Epithelial cell of prostate (primary cell): ENCODE results near the gene ABCB6.
"Not testable (repeated sequence)": the region's sequence is repeated elsewhere in the genome, so short reads cannot be mapped to it uniquely, and the experiment has no call there.

Experiments
- DNase-seq: peaks from one replicate; pipeline ENCODE4 v3.0.0-alpha.2; 2011; ENCODE audit warnings: low read depth, low spot score
- H3K27ac ChIP-seq: fragments of 450-650 bp; 2 replicates; pipeline ENCODE4 v1.5.1; 2017; ENCODE audit warnings: mild to moderate bottlenecking

ABCB6 gene

DNA sequence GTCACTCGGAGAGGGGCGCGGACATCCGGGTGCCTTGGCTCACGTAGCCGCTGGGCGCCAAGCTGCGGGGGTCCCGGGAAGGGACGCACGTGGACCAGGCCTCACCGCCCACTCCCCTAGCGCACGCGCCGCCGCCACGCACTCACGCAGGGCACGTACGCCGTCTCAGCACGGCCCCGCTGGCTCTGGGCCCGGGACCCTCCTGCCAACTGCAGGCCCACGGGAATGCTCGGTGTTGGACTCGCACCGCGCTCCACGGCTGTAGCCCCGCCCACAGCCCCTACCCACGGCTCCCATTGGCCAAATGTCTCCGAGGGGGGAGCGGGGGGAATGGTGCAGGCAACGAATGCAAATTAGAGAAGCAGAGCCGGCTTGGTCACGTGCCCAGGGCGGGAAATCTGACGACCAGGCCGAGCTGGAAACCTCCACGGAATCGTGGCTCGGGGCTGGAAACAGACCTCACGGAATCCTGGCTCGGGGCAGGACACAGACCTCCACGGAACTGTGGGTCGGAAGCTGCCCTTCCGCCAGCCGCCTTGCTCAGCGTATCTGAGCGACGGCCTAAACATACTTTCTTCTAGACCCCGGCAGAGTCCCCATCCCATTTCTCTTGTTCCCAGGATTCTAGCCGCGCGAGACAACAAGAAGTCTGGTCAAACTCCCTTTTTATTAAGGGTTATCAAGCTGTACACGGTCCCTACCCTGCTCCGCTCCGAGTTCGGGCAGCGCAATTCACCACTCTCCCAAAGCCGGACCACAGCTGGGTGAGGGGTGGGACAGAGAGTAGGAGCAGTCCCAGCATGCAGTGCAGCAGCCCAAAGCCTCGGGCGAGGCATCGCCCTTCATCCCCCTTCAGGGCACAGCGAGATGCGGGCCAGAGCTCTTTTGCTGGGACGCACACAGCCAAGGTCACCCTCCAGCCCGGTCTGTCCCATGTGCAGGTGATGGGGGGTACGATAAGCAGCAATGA is at the start of gene ABCB6:
ABCB6 (minus strand) TSS at position 227 of the 970 bp plus-strand sequence. CDS start 285 bp downstream, outside the sequence.
- H3K27ac ChIP-seq, result peak within 1 kb of the TSS; percentile 83
- DNase-seq, result peak; percentile 14

- DNase-seq, result no peak
- no peak overlapping the region for H3K27ac ChIP-seq
Observed at GRCh38 chr2:219268294-219268693, 49.5 kb upstream of the ABCB6 start.

- no peak overlapping the region for H3K27ac ChIP-seq
- no peak for DNase-seq
Observed at GRCh38 chr2:219266886-219267285, 48.1 kb upstream of the ABCB6 start.

- no peak for DNase-seq
Observed at GRCh38 chr2:219266232-219266631, 47.5 kb upstream of the ABCB6 start.

GRCh38 chr2:219261024-219261855 is 42.5 kb upstream of the ABCB6 start:
- no peak overlapping the region for H3K27ac ChIP-seq
- no peak for DNase-seq

More at GRCh38 chr2:219266232-219266631, 47.5 kb upstream of the ABCB6 start:
- H3K27ac ChIP-seq, result no peak overlapping the region

GRCh38 chr2:219258942-219259341 is 40.2 kb upstream of the ABCB6 start:
- DNase-seq, H3K27ac ChIP-seq: not testable (repeated sequence)

DNA sequence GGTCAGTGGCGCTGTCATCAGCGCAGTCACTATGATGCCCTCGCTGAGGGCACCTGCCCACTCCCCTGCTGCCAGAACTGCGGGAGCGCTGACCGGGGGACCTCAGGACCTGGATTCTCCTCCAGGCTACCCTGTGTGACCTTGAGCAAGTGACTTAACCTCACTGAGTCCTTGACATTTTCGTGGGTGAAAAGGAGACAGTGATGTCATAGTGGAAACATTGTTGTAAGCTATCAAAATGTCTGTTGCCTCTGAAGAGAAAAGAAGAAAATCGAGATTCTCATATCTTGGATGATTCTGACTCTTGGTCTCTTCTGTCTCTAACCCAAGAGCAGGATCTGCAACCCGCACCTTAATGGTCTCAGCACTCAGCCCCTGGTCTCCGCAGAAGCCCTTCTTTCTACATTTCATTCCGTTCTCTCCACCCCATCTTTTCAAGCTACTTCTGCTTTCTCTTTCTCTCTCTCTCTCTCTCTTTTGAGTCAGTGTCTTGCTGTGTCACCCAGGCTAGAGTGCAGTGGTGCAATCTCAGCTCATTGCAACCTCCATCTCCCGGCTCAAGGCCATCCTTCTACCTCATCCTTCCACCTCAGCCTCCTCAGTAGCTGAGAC is 35.9 kb upstream of the ABCB6 start:
- peak overlapping the region; percentile 99 for H3K27ac ChIP-seq
- no peak for DNase-seq

DNA sequence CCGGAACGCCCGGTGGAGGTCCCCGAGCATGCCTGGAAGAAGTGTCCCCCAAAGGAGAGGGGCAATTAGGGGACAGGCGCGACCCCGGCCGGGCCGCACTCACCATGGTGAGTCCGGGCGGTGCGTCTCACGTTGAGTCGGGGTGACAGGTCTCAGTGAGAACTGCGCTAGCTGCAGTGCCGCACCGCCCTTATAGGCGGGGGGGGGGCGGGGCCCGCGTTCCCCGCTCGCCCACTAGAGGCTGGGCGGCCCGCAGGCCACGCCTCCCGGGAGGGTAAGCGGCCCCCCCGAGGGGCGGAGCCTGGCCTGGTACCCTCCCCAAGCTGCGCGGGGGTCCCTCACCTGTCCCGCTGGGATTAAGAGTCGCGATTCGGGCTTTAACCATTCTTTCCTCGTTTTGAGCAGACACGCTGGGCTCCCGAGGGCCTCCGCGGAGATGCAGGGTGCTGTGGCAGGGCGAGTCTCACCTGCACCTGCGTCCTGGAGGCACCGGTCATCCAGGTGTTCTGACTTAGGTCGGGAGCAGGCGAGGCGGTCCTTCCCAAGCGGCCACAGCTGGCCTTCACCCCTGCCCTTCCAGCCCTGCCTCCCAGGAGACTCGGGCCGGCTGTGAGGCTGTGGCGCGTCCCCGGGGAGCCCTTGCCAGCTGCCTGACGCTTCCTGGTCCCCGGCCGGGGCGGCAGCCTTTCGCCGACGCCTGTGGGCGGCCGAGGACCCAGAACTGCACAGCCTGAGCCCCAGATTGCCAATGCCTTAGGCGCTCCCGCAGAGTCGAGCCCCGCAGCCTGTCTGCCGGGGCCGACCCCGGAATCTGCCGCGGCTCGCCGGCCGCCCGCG is 35.2 kb upstream of the ABCB6 start, which contains the start of gene TUBA4A:
TUBA4A (minus strand) TSS at position 166 of the 837 bp plus-strand sequence; CDS start at position 106, 60 bp downstream.
- peak within 1 kb of the TSS; percentile 99 for H3K27ac ChIP-seq

DNA sequence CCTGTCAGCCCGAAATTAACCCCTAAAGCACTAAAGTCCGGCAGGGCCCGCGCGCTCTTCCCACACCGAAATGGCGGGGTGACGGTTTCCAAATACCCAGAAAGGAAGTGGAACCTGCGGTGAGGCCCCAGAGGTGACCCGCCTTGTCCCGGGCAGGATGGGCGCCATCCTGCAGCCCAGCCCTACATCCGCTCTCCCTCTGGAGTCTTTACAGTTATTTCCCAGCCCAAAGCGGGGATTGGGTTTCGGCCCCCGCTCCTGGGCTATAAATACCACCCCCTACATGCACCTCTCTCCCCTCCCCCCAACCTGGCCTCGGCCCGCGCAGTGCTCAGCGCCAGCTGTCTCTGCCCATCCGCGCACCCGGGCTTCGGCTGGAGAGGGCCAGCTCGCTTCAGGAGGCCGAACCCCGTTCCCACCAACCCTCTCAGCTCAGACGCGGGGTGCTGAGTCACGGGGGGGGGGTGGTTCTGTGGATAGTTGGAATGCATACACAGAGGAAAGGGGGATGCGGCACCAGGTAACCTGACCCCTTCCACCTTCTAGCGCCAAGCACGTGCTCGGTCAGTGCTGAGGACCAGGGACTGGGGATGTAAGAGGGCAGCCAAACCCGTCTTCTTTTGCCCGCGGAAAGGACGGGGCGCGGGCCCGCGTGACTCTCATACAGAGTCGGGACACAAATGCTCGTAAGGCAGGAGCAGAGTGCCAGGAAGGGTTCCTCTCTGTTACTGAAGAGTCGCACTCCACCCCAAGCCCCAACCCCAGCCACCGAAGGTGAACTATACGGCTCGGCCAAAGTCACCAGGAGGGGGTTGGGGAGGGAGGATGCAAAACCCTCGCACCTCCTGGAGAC is 34.4 kb upstream of the ABCB6 start, which contains the start of gene TUBA4B:
TUBA4B (plus strand) TSS at position 344 of the 853 bp plus-strand sequence; CDS start at position 509, 165 bp downstream.
- no peak for DNase-seq
- H3K27ac ChIP-seq, result peak within 1 kb of the TSS; percentile 99

More for the DNA sequence above, 35.2 kb upstream of the ABCB6 start, which contains the start of gene TUBA4A:
- no peak for DNase-seq

DNA sequence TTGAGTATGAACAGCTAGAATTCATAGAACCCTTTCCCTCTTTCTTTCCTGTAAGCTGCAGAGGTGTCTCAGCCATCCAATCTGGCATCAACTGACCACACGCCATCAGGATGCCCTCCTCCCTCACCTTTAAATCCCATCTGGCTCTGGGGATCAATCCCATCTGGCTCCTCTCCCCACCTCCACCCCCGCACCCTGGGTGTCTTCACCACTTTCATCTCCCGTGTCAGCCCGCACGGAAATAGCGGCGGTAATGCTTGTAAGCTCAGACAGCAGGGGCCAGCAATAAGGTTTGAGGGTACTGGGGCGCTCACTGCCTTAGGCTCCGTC is 33.8 kb upstream of the ABCB6 start:
- no peak for DNase-seq
- H3K27ac ChIP-seq, result peak overlapping the region; percentile 99

DNA sequence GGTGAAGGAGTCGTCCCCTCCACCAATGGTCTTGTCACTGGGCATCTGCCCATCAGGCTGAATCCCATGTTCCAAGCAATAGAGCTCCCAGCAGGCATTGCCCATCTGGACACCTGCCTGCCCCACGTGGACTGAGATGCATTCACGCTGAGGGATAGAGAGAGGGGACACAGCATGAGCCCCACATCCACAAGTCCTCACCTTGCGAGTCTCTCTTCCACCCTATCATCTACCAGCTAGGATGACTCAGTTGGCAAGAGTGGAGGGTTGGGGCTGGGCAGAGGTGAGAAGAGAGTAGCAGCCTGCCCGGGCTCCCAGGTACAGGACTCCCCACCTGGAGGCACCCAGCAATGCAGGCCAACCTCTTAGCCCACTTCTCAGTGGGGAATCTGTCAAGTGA is 33.3 kb upstream of the ABCB6 start:
- DNase-seq, result no peak
- peak overlapping the region; percentile 99 for H3K27ac ChIP-seq

GRCh38 chr2:219251656-219252055 is 32.9 kb upstream of the ABCB6 start:
- DNase-seq, result no peak
- H3K27ac ChIP-seq, result peak overlapping the region; percentile 99

DNA sequence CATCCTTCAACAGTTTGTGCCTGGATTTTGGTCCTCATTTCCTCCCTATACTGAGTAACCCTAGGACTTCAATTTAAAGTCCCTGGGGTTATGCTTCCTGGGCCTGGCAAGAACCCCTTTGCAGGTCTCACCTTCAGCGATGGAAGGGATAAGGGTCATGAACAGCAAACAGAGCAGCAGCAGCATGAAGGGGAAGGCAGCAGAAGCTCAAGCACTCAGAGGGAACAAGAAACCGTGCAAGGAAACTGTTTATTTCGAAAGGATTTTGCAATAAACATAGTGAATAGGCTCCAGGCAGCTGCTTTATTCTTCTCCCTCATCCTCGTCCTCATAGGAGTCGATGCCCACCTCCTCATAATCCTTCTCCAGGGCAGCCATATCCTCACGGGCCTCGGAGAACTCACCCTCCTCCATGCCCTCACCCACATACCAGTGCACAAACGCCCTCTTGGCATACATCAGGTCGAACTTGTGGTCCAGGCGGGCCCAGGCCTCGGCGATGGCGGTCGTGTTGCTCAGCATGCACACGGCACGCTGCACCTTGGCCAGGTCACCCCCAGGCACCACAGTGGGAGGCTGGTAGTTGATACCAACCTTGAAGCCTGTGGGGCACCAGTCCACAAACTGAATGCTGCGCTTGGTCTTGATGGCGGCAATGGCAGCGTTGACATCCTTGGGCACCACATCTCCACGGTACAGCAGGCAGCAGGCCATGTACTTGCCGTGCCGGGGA is 31.5 kb upstream of the ABCB6 start:
- peak overlapping the region; percentile 99 for H3K27ac ChIP-seq
- no peak for DNase-seq

DNA sequence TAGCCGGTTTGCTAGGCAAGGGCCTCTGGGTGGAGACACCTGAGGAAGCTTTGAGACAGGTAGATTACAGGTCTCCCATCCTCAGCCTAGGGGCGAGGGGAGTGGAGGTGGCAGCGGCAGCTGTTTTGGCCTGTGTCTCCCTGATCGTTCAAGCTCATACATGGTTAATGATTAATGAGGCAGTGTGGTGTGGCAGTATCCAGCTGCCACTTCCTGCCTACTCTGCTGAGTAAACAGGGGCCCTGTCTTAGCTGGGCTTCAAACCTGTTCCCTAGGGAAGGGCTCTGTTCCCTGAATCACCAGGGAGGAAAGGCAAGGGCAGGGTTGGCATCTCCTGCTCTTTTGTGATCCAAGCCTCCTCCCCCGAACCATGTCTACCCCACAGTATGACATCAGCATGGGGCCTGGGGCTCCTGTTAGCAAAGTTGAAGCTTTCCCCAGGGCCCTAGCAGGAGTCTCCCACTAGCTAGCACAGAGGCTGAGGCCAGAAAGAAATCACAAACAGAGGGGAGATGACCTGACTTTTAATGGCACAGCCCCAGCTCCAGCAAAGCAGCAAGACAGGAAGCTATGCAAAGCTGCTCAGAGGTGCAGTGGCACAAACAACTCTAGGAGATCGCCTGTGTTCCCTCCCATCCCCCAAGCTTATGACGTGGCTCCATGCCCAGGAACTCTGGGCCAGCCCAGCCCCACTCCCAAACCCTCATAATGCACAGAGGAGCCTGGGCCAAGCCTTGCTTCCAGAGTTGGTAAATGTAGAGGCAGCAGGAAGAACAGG is 30.6 kb upstream of the ABCB6 start:
- H3K27ac ChIP-seq, result peak overlapping the region; percentile 99
- DNase-seq, result peak; percentile 94

DNA sequence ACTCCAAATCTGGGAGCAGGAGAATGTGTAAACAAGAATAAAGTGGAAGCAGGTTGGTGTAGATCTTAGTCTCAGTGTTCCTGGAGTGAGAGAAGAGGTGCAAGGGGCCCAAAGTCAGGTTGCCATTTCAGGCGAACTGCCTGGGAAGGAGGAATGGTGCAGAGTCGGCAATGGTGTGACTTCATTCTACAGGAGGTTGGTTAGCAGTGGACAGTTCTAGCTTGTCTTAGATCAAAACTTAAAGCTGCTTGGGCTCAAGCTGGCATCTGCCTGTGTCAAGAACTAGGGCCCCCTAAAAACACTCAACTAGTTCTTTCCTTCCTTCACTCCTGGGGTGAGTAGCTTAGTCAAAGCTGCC is 30.1 kb upstream of the ABCB6 start:
- peak overlapping the region; percentile 99 for H3K27ac ChIP-seq
- no peak for DNase-seq

GRCh38 chr2:219247678-219248642 is 29.2 kb upstream of the ABCB6 start:
- peak overlapping the region; percentile 99 for H3K27ac ChIP-seq
- DNase-seq, result no peak
